DMS153 treated with DMSO at 0.1 percent for 48 hours (cell line): ENCODE data around the gene OSBPL2.
A peak's percentile ranks its signal among the peaks of the same experiment; 100 is the strongest.

ENCODE experiments used
- DNase-seq: peaks from one replicate; lab custom pipeline; 2025; ENCODE audit not compliant: unreplicated experiment; lab: John Stamatoyannopoulos, UW

OSBPL2 gene

GRCh38 chr20:62237801-62238568 is at the start of gene OSBPL2:
OSBPL2 (plus strand) TSS chr20:62238521; CDS start chr20:62256185, 17,664 bp downstream.
- DNase-seq: peak; percentile 94

GRCh38 chr20:62190639-62191411 is 47.5 kb upstream of the OSBPL2 start:
- DNase-seq: no peak

GRCh38 chr20:62191781-62192559 is 46.4 kb upstream of the OSBPL2 start:
- no peak for DNase-seq

- DNase-seq: no peak
These were observed 45.7 kb upstream of the OSBPL2 start for GRCh38 chr20:62192635-62193034.

GRCh38 chr20:62193079-62194025 is 45.0 kb upstream of the OSBPL2 start:
- no peak for DNase-seq

GRCh38 chr20:62195075-62195405 is 43.3 kb upstream of the OSBPL2 start:
- no peak for DNase-seq

GRCh38 chr20:62195736-62196135 is 42.6 kb upstream of the OSBPL2 start:
- no peak for DNase-seq

GRCh38 chr20:62196286-62196685 is 42.0 kb upstream of the OSBPL2 start:
- no peak for DNase-seq

- no peak for DNase-seq
These were observed 41.0 kb upstream of the OSBPL2 start for GRCh38 chr20:62197311-62197710.

GRCh38 chr20:62197801-62198200 is 40.5 kb upstream of the OSBPL2 start:
- no peak for DNase-seq

GRCh38 chr20:62198496-62198895 is 39.8 kb upstream of the OSBPL2 start:
- DNase-seq: no peak

- no peak for DNase-seq
These were observed 39.4 kb upstream of the OSBPL2 start for GRCh38 chr20:62198931-62199330.

- no peak for DNase-seq
These were observed 37.7 kb upstream of the OSBPL2 start for GRCh38 chr20:62200491-62201172.

- DNase-seq: no peak
These were observed 36.9 kb upstream of the OSBPL2 start for GRCh38 chr20:62201173-62202082.

GRCh38 chr20:62202083-62202395 is 36.3 kb upstream of the OSBPL2 start:
- no peak for DNase-seq

- no peak for DNase-seq
These were observed 35.5 kb upstream of the OSBPL2 start for GRCh38 chr20:62202676-62203377.

GRCh38 chr20:62203378-62204030 is 34.8 kb upstream of the OSBPL2 start:
- no peak for DNase-seq
